HepG2 (cell line): ENCODE results near the gene IDH3G. TPM values are rescaled to one million over a fixed set of nuclear protein-coding genes. Genes with fewer than 3 reads are reported as not detected.

Source experiments
- DR1 ChIP-seq: sonication (generic); formaldehyde crosslinking; IDR thresholded peaks from 2 replicates; pipeline ENCODE4 v1.8.0; 2021; ENCODE audit warnings: mild to moderate bottlenecking, missing genetic modification reagents, inconsistent platforms
- ERF ChIP-seq: IDR thresholded peaks from 2 replicates; pipeline ENCODE4 v1.6.1; 2018; ENCODE audit warnings: missing biosample characterization, missing genetic modification reagents
- FOSL1 ChIP-seq: sonication (generic); formaldehyde crosslinking; IDR thresholded peaks from 2 replicates; pipeline ENCODE4 v1.9.0; 2021; ENCODE audit warnings: missing genetic modification reagents, borderline replicate concordance
- KLF6 ChIP-seq: IDR thresholded peaks from 2 replicates; pipeline ENCODE4 v1.8.0; 2016; ENCODE audit warnings: missing biosample characterization, missing genetic modification reagents
- KLF9 ChIP-seq: IDR thresholded peaks from 2 replicates; pipeline ENCODE4 v1.6.1; 2016; ENCODE audit warnings: low read depth
- SALL1 ChIP-seq: sonication (generic); formaldehyde crosslinking; IDR thresholded peaks from 2 replicates; pipeline ENCODE4 v1.8.0; 2022; ENCODE audit warnings: mild to moderate bottlenecking, missing genetic modification reagents
- SAP130 ChIP-seq: IDR thresholded peaks from 2 replicates; pipeline ENCODE4 v1.6.1; 2016; ENCODE audit warnings: low read depth
- SOX6 ChIP-seq, 2 experiments: fragments of 450-650 bp in 1 of 2; sonication (generic) in 1 of 2; formaldehyde crosslinking in 1 of 2; IDR thresholded peaks; 2 replicates each; pipeline versions ENCODE4 v1.4.0 to v1.6.1; 2017 to 2020; ENCODE audit warnings: antibody characterized with exemption in 1 of 2, mild to moderate bottlenecking in 1 of 2, missing genetic modification reagents in 1 of 2
- TGIF2 ChIP-seq: IDR thresholded peaks from 2 replicates; pipeline ENCODE4 v1.6.1; 2016; ENCODE audit warnings: control low read depth, missing compliant biosample characterization
- ZEB1 ChIP-seq: IDR thresholded peaks from 2 replicates; pipeline ENCODE4 v1.6.1; 2012; ENCODE audit warnings: mild to moderate bottlenecking, low read depth, inconsistent platforms; ENCODE audit not compliant: insufficient replicate concordance
- ZFP1 ChIP-seq: IDR thresholded peaks from 2 replicates; pipeline ENCODE4 v1.6.1; 2016
- ZFX ChIP-seq: sonication (generic); formaldehyde crosslinking; IDR thresholded peaks from 2 replicates; pipeline ENCODE4 v1.4.0; 2020; ENCODE audit warnings: mild to moderate bottlenecking, low read depth, missing genetic modification reagents, moderate library complexity
- ZNF225 ChIP-seq: sonication (generic); formaldehyde crosslinking; IDR thresholded peaks from 2 replicates; pipeline ENCODE4 v1.4.0; 2020; ENCODE audit warnings: mild to moderate bottlenecking, missing genetic modification reagents
- ZNF230 ChIP-seq: sonication (generic); formaldehyde crosslinking; IDR thresholded peaks from 2 replicates; pipeline ENCODE4 v1.4.0; 2020; ENCODE audit warnings: mild to moderate bottlenecking, missing genetic modification reagents
- ZNF451 ChIP-seq: sonication (generic); formaldehyde crosslinking; IDR thresholded peaks from 2 replicates; pipeline ENCODE4 v1.5.0; 2020; ENCODE audit warnings: mild to moderate bottlenecking, missing genetic modification reagents
- ZNF678 ChIP-seq: sonication (generic); formaldehyde crosslinking; IDR thresholded peaks from 2 replicates; pipeline ENCODE4 v1.4.0; 2020; ENCODE audit warnings: mild to moderate bottlenecking, missing genetic modification reagents
- ZNF713 ChIP-seq: sonication (generic); formaldehyde crosslinking; IDR thresholded peaks from 2 replicates; pipeline ENCODE4 v1.4.0; 2020; ENCODE audit warnings: mild to moderate bottlenecking, missing genetic modification reagents
- ZNF879 ChIP-seq: sonication (generic); formaldehyde crosslinking; IDR thresholded peaks from 2 replicates; pipeline ENCODE4 v1.8.1; 2023; ENCODE audit warnings: missing genetic modification reagents
- polyA plus RNA-seq, 8 experiments: library from polyadenylated mRNA; depleted of rRNA in 3 of 8; stranded (reverse) in 7 of 8; unstranded in 1 of 8; fragments of >200 nt; fragmentation: Illumina TruSeq in 4 of 8; extraction: Trizol in 4 of 8; gene quantifications; 2 replicates each; pipeline versions ENCODE4 v1.2.1 to v1.2.3, GENCODE V29; 2011 to 2016; ENCODE audit warnings: low read depth in 4 of 8, missing spikeins in 1 of 8, mixed read lengths in 1 of 8; ENCODE audit not compliant: insufficient read depth in 1 of 8
- total RNA-seq, 5 experiments: library from RNA; depleted of rRNA; stranded (reverse); fragments of >200 nt; fragmentation: Illumina TruSeq; extraction: Trizol; gene quantifications; 2 replicates each; pipeline ENCODE4 v1.2.3, GENCODE V29; 2016; ENCODE audit warnings: low read depth in 1 of 5
- TF ChIP-seq, protein P1 (sequence below): sonication (generic); formaldehyde crosslinking; IDR thresholded peaks from 2 replicates; pipeline ENCODE4 v1.8.1; 2023; ENCODE audit warnings: mild to moderate bottlenecking, missing genetic modification reagents
- TF ChIP-seq, protein P2 (sequence below): sonication (generic); formaldehyde crosslinking; IDR thresholded peaks from 2 replicates; pipeline ENCODE4 v1.5.0; 2020; ENCODE audit warnings: mild to moderate bottlenecking, missing genetic modification reagents, borderline replicate concordance
- TF ChIP-seq, protein P3 (sequence below): sonication (generic); formaldehyde crosslinking; conservative IDR thresholded peaks from 2 replicates; pipeline ENCODE4 v1.4.0; 2020; ENCODE audit warnings: missing genetic modification reagents
- TF ChIP-seq, protein P4 (sequence below): sonication (generic); formaldehyde crosslinking; IDR thresholded peaks from 2 replicates; pipeline ENCODE4 v1.5.1; 2020; ENCODE audit warnings: missing genetic modification reagents, mild to moderate bottlenecking, borderline replicate concordance

Gene IDH3G
- total and polyA plus RNA-seq, 2 of the 13 experiments (the other 11 are each of a cell fraction or from before 2014, with no cell fraction given), result 18.7 to 35.5 TPM

DNA sequence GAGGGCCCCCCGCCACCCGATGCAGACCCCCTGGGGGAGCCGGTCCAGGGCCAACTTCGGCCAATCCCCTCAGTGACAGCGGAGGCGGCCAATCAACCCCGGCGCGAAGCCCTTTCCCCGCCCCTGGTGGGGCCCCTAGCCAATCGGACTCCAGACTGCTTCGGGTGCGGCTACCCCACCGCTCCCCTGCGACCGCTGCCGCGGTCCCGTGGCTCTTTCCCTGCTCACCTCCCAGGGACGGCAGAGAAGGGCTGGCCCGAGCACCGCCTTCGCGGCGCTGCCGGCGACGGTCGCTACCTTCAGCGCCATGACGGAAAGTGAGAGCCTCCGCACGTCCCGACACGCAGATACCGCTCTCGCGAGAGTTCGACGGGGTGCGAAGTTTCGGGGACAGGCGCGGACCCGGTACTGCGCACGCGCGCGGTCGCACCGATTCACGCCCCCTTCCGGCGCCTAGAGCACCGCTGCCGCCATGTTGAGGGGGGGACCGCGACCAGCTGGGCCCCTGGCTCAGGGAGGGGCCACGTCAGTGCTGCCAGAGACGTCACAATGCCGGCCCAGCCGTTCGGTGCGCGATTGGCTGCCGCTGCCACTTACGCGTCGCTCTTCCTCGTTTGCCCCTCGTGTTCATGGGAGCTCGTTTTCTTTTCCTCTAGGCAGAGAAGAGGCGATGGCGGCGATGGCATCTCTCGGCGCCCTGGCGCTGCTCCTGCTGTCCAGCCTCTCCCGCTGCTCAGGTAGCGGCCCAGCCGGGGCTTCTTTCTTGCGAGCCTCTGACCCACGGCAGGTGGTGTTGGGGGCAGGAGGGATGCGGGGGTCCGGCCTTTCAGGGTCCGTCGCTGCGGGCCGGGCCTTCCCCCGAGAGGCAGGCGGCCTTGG lies at the start of gene IDH3G, which contains the start of gene SSR4 (continued):
- TF ChIP-seq, protein P1, sequence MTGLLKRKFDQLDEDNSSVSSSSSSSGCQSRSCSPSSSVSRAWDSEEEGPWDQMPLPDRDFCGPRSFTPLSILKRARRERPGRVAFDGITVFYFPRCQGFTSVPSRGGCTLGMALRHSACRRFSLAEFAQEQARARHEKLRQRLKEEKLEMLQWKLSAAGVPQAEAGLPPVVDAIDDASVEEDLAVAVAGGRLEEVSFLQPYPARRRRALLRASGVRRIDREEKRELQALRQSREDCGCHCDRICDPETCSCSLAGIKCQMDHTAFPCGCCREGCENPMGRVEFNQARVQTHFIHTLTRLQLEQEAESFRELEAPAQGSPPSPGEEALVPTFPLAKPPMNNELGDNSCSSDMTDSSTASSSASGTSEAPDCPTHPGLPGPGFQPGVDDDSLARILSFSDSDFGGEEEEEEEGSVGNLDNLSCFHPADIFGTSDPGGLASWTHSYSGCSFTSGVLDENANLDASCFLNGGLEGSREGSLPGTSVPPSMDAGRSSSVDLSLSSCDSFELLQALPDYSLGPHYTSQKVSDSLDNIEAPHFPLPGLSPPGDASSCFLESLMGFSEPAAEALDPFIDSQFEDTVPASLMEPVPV (CRISPR knock-in tag), result peak; percentile 88
- no peak for TF ChIP-seq ZNF713 (CRISPR knock-in tag)
- TF ChIP-seq SOX6 (IDR thresholded peaks at IDR 0.05), result no peak
- peak; percentile 34; the same call in 1 of the 2 replicates for TF ChIP-seq SOX6 (CRISPR knock-in tag; IDR thresholded peaks at IDR 0.05)
- TF ChIP-seq, protein P2, sequence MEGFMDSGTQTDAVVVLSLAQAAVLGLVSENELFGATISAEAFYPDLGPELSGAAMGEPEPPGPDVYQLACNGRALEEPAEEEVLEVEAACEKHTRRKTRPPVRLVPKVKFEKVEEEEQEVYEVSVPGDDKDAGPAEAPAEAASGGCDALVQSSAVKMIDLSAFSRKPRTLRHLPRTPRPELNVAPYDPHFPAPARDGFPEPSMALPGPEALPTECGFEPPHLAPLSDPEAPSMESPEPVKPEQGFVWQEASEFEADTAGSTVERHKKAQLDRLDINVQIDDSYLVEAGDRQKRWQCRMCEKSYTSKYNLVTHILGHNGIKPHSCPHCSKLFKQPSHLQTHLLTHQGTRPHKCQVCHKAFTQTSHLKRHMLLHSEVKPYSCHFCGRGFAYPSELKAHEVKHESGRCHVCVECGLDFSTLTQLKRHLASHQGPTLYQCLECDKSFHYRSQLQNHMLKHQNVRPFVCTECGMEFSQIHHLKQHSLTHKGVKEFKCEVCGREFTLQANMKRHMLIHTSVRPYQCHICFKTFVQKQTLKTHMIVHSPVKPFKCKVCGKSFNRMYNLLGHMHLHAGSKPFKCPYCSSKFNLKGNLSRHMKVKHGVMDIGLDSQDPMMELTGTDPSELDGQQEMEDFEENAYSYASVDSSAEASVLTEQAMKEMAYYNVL (CRISPR knock-in tag), result 0 out of 2 replicates have a peak, but pooled peaks have one; percentile 38
- peak; percentile 72 for TF ChIP-seq ZFX (CRISPR knock-in tag)
- 0 out of 2 replicates have a peak, but pooled peaks have one; percentile 42 for TF ChIP-seq KLF9 (CRISPR knock-in tag)
- no peak for TF ChIP-seq ZFP1 (CRISPR knock-in tag)
- TF ChIP-seq ZNF879 (CRISPR knock-in tag), result no peak
- TF ChIP-seq FOSL1 (CRISPR knock-in tag), result no peak
- TF ChIP-seq ERF (CRISPR knock-in tag), result no peak
- peak; percentile 68 for TF ChIP-seq SALL1 (CRISPR knock-in tag)
- TF ChIP-seq ZNF678 (CRISPR knock-in tag), result no peak
- no peak for TF ChIP-seq ZNF230
- TF ChIP-seq SAP130 (CRISPR knock-in tag), result peak; percentile 82
- no peak for TF ChIP-seq ZEB1
- TF ChIP-seq, protein P3, sequence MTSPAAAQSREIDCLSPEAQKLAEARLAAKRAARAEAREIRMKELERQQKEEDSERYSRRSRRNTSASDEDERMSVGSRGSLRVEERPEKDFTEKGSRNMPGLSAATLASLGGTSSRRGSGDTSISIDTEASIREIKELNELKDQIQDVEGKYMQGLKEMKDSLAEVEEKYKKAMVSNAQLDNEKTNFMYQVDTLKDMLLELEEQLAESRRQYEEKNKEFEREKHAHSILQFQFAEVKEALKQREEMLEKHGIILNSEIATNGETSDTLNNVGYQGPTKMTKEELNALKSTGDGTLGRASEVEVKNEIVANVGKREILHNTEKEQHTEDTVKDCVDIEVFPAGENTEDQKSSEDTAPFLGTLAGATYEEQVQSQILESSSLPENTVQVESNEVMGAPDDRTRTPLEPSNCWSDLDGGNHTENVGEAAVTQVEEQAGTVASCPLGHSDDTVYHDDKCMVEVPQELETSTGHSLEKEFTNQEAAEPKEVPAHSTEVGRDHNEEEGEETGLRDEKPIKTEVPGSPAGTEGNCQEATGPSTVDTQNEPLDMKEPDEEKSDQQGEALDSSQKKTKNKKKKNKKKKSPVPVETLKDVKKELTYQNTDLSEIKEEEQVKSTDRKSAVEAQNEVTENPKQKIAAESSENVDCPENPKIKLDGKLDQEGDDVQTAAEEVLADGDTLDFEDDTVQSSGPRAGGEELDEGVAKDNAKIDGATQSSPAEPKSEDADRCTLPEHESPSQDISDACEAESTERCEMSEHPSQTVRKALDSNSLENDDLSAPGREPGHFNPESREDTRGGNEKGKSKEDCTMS (CRISPR knock-in tag), result no peak
- TF ChIP-seq, protein P4, sequence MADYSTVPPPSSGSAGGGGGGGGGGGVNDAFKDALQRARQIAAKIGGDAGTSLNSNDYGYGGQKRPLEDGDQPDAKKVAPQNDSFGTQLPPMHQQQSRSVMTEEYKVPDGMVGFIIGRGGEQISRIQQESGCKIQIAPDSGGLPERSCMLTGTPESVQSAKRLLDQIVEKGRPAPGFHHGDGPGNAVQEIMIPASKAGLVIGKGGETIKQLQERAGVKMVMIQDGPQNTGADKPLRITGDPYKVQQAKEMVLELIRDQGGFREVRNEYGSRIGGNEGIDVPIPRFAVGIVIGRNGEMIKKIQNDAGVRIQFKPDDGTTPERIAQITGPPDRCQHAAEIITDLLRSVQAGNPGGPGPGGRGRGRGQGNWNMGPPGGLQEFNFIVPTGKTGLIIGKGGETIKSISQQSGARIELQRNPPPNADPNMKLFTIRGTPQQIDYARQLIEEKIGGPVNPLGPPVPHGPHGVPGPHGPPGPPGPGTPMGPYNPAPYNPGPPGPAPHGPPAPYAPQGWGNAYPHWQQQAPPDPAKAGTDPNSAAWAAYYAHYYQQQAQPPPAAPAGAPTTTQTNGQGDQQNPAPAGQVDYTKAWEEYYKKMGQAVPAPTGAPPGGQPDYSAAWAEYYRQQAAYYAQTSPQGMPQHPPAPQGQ (CRISPR knock-in tag), result no peak
- TF ChIP-seq DR1 (CRISPR knock-in tag), result peak; percentile 54
- TF ChIP-seq TGIF2, result peak; percentile 67; the same call in 1 of the 2 replicates
- TF ChIP-seq KLF6 (CRISPR knock-in tag), result no peak
- no peak for TF ChIP-seq ZNF451 (CRISPR knock-in tag)
- TF ChIP-seq ZNF225 (CRISPR knock-in tag), result no peak
